ENCODE measurements around the gene COL6A3.

- TF ChIP-seq CTCF (IDR thresholded peaks at IDR 0.05), result no peak
- no peak for TF ChIP-seq POLR2A (IDR thresholded peaks at IDR 0.05)
These were observed 10.6 kb upstream of the COL6A3 start for GRCh38 chr2:237424544-237424943.

Data from right lobe of liver (tissue), 4 donors.